Glutamatergic neuron (in vitro differentiated cells): ENCODE data around the gene FUT2. TPM values are rescaled to one million over a fixed set of nuclear protein-coding genes. Genes with fewer than 3 reads are reported as not detected.

Experiments
- DNase-seq: peaks from one replicate; pipeline ENCODE4 v3.0.0; 2022
- H3K27ac Mint-ChIP-seq: one replicate; pipeline ENCODE4 v1.8.0; 2020; ENCODE audit warnings: mild to moderate bottlenecking, mixed read lengths, inconsistent platforms; ENCODE audit not compliant: unreplicated experiment
- H3K27me3 Mint-ChIP-seq: one replicate; pipeline ENCODE4 v1.8.0; 2020; ENCODE audit warnings: mild to moderate bottlenecking, moderate library complexity, mixed read lengths, inconsistent platforms; ENCODE audit not compliant: unreplicated experiment
- H3K36me3 Mint-ChIP-seq: one replicate; pipeline ENCODE4 v1.8.0; 2020; ENCODE audit warnings: mild to moderate bottlenecking, mixed read lengths, inconsistent platforms; ENCODE audit not compliant: unreplicated experiment
- H3K4me1 Mint-ChIP-seq: one replicate; pipeline ENCODE4 v1.8.0; 2020; ENCODE audit warnings: mild to moderate bottlenecking, low read depth, mixed read lengths, inconsistent platforms; ENCODE audit not compliant: unreplicated experiment
- H3K4me3 Mint-ChIP-seq: one replicate; pipeline ENCODE4 v1.8.0; 2020; ENCODE audit warnings: mild to moderate bottlenecking, mixed read lengths, inconsistent platforms; ENCODE audit not compliant: unreplicated experiment
- H3K9me3 Mint-ChIP-seq: one replicate; pipeline ENCODE4 v1.8.0; 2020; ENCODE audit warnings: mild to moderate bottlenecking, moderate library complexity, mixed read lengths, inconsistent platforms; ENCODE audit not compliant: unreplicated experiment
- total RNA-seq: library from RNA; stranded (reverse); fragmentation: NEBNext Ultra II Directional; extraction: Animal tissue kit (Norgen Biotek cat#: 25700); gene quantifications from one replicate; pipeline ENCODE4 v1.2.1, GENCODE V29; 2021; ENCODE audit not compliant: unreplicated experiment
- TF ChIP-seq, protein P1 (sequence below): fragments of 200-600 bp; sonication (generic); IDR thresholded peaks from one replicate; pipeline ENCODE4 v1.5.0; 2021; ENCODE audit not compliant: partially characterized antibody, unreplicated experiment

The FUT2 gene
- total RNA-seq, 1 donor from 2014 or later: 0.22 TPM

DNA sequence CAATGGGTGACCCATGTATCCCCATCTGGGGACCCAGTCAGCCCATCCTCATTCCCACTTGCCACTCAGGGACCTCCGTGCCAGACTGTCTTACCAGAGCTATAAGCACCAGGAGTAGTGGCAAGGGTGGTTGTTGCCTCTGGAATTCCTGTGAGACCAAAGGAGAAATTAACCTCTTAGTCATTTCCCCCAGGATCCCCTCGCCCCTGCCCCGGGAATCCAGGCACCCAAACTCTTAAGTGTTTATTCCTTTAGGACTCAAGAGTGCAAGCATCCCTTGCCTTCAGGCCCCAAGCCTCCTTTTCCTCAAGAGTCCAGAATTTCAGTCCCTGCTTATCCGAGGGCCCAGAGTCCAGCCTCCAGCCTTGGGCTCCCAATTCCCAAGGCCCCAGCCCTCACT lies 32.1 kb upstream of the FUT2 start:
- Mint-ChIP-seq H3K4me3 (no peak overlapping the region), H3K27ac (no peak overlapping the region), H3K9me3 (peaks cover 2% of the 10 kb centered on the region), H3K4me1 (no peaks in the 10 kb centered on the region), H3K27me3 (peaks cover 2% of the 10 kb centered on the region), H3K36me3 (no peaks in the 10 kb centered on the region)
- TF ChIP-seq, protein P1, sequence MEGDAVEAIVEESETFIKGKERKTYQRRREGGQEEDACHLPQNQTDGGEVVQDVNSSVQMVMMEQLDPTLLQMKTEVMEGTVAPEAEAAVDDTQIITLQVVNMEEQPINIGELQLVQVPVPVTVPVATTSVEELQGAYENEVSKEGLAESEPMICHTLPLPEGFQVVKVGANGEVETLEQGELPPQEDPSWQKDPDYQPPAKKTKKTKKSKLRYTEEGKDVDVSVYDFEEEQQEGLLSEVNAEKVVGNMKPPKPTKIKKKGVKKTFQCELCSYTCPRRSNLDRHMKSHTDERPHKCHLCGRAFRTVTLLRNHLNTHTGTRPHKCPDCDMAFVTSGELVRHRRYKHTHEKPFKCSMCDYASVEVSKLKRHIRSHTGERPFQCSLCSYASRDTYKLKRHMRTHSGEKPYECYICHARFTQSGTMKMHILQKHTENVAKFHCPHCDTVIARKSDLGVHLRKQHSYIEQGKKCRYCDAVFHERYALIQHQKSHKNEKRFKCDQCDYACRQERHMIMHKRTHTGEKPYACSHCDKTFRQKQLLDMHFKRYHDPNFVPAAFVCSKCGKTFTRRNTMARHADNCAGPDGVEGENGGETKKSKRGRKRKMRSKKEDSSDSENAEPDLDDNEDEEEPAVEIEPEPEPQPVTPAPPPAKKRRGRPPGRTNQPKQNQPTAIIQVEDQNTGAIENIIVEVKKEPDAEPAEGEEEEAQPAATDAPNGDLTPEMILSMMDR: no peak
- DNase-seq: no peak

DNA sequence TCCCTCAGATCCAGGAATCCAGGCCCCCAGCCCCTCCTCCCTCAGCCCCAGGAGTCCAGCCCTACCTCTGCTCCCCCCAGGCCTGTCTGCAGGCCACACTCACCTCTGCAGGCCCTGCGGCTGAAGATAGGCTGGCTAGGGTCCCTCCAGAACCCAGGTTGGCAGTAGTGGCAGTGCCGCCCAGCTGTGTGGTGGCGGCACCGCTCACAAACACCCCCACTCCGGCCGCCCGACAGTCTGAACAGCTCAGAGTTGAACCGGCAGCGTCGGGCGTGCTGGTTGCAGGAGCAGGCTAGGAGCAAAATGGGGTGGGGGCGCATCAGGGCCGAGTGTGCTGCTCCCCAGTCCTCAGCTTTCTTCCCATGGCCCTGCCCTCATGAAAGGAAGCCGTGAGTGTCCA lies 31.3 kb upstream of the FUT2 start:
- Mint-ChIP-seq H3K36me3 (no peaks in the 10 kb centered on the region), H3K27ac (no peak overlapping the region), H3K9me3 (peaks cover 4% of the 10 kb centered on the region), H3K27me3 (no peaks in the 10 kb centered on the region), H3K4me1 (no peaks in the 10 kb centered on the region), H3K4me3 (no peak overlapping the region)
- DNase-seq: no peak
- TF ChIP-seq, protein P1: no peak

DNA sequence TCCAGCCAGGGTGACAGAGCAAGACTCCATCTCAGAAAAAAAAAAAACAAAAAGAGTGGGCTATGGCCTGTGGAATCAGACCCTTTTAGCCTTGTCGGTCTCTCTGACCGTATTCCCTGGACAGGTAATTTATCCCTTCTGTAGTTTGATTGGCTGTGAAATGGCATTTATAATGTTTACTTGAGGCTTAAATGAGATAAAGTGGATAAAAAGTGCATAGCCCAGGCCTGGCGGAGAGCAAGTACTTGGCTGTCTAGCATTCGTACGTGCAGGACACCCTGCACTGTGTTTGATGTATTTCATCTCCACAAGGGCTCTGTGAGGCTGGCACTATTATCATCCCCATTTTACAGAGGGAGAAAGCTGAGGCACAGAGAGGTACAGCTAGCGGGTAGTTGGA lies 30.0 kb upstream of the FUT2 start:
- Mint-ChIP-seq H3K4me3 (no peak overlapping the region), H3K27ac (no peak overlapping the region), H3K36me3 (no peaks in the 10 kb centered on the region), H3K27me3 (peaks cover 3% of the 10 kb centered on the region), H3K9me3 (peaks cover 7% of the 10 kb centered on the region), H3K4me1 (no peaks in the 10 kb centered on the region)
- DNase-seq: no peak
- TF ChIP-seq, protein P1: no peak

DNA sequence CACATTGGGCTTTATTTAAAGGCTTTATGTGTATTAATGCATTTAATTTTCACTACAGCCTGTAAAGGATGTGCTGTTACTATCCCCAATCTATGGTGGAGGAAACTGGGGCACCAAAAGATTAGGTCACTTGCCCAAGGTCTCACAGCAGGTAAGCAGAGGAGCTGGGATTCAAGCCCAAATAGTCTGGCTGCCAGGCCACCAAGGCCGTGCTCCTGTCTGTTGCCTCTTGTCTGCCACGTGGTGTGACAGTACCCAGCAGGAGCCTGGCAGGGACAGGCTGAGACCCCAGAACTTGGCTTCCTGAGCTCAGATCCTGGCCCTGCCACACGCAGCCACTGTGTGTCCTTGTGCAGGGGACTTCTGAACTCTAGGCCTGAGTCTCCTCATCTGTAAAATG lies 27.4 kb upstream of the FUT2 start:
- Mint-ChIP-seq H3K27me3 (peaks cover 3% of the 10 kb centered on the region), H3K9me3 (peaks cover 7% of the 10 kb centered on the region), H3K36me3 (no peaks in the 10 kb centered on the region), H3K4me3 (no peak overlapping the region), H3K4me1 (peaks cover 4% of the 10 kb centered on the region), H3K27ac (no peak overlapping the region)
- no peak for DNase-seq
- TF ChIP-seq, protein P1: no peak

DNA sequence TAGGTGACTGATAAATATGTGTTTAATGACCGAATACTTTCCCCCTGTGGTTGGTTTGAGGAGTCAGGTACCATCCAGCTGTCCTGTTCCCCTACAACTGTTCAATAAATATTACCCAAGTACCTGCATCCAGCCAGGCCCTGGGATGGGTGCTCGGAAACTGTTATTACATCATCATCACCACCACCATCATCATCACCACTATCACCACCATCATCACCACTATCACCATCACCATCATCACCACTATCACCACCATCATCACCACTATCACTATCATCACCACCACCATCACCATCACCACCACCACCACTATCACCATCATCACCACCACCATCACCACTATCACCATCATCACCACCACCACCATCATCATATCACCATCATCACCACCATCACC lies 27.0 kb upstream of the FUT2 start:
- Mint-ChIP-seq H3K4me3 (no peak overlapping the region), H3K4me1 (peaks cover 4% of the 10 kb centered on the region), H3K27ac (no peak overlapping the region), H3K27me3 (peaks cover 3% of the 10 kb centered on the region), H3K9me3 (peaks cover 7% of the 10 kb centered on the region), H3K36me3 (no peaks in the 10 kb centered on the region)
- no peak for DNase-seq
- TF ChIP-seq, protein P1: no peak
